GM06990 (cell line): ENCODE data around the gene SLITRK4.

Experiments
- DNase-seq: peaks from one replicate; pipeline ENCODE4 v3.0.0-alpha.2; 2011; ENCODE audit not compliant: insufficient read length; ENCODE audit errors: extremely low read depth
- H3K27me3 ChIP-seq: replicated peaks from 2 replicates; pipeline ENCODE4 v1.6.0; 2011; ENCODE audit warnings: low read length; ENCODE audit not compliant: control insufficient read depth, insufficient read depth
- H3K36me3 ChIP-seq: 2 replicates; pipeline ENCODE4 v1.5.1; 2011; ENCODE audit warnings: low read length; ENCODE audit not compliant: control insufficient read depth, insufficient read depth
- H3K4me3 ChIP-seq: replicated peaks from 2 replicates; pipeline ENCODE4 v1.5.1; 2011; ENCODE audit warnings: low read depth, mild to moderate bottlenecking, control low read depth, low read length
- CTCF ChIP-seq: IDR thresholded peaks from 2 replicates; pipeline ENCODE4 v1.5.1; 2011; ENCODE audit warnings: low read length, control low read depth, mild to moderate bottlenecking, inconsistent platforms; ENCODE audit not compliant: insufficient read depth, poor library complexity, severe bottlenecking

The SLITRK4 gene

GRCh38 chrX:143634309-143634662 lies 1.6 kb downstream of the SLITRK4 start:
- Histone ChIP-seq H3K27me3 (no peaks in the 10 kb centered on the region), H3K4me3 (no peak overlapping the region), H3K36me3 (no peaks in the 10 kb centered on the region)
- DNase-seq = no peak
- no peak for TF ChIP-seq CTCF

- no peak for DNase-seq
- no peak overlapping the region for H3K4me3 ChIP-seq
- H3K27me3 ChIP-seq = no peaks in the 10 kb centered on the region
- no peak for TF ChIP-seq CTCF
- H3K36me3 ChIP-seq = no peaks in the 10 kb centered on the region
These were observed 2.2 kb downstream of the SLITRK4 start for GRCh38 chrX:143633461-143634308.

GRCh38 chrX:143632625-143633410 lies 3.1 kb downstream of the SLITRK4 start:
- no peak for TF ChIP-seq CTCF
- DNase-seq = no peak
- no peaks in the 10 kb centered on the region for H3K27me3 ChIP-seq
- no peak overlapping the region for H3K4me3 ChIP-seq
- no peaks in the 10 kb centered on the region for H3K36me3 ChIP-seq

GRCh38 chrX:143623657-143624056 lies 12.2 kb downstream of the SLITRK4 start:
- TF ChIP-seq CTCF = no peak
- no peak for DNase-seq
- Histone ChIP-seq H3K4me3 (no peak overlapping the region), H3K27me3 (no peaks in the 10 kb centered on the region), H3K36me3 (no peaks in the 10 kb centered on the region)

GRCh38 chrX:143621276-143621675 lies 14.6 kb downstream of the SLITRK4 start:
- Histone ChIP-seq H3K27me3 (no peaks in the 10 kb centered on the region), H3K4me3 (no peak overlapping the region), H3K36me3 (no peaks in the 10 kb centered on the region)
- TF ChIP-seq CTCF = no peak
- no peak for DNase-seq
